HG02943 (cell line): Measurements from ENCODE around the gene PLPPR2.
"Not testable (repeated sequence)": the region's sequence is repeated elsewhere in the genome, so short reads cannot be mapped to it uniquely, and the experiment has no call there.

ENCODE experiments used
- ATAC-seq: cut with Tn5 transposase; IDR thresholded peaks from one replicate; pipeline ENCODE4 v1.9.1; 2021; ENCODE audit warnings: mild to moderate bottlenecking, low read depth, moderate library complexity; ENCODE audit not compliant: unreplicated experiment

Gene PLPPR2

DNA sequence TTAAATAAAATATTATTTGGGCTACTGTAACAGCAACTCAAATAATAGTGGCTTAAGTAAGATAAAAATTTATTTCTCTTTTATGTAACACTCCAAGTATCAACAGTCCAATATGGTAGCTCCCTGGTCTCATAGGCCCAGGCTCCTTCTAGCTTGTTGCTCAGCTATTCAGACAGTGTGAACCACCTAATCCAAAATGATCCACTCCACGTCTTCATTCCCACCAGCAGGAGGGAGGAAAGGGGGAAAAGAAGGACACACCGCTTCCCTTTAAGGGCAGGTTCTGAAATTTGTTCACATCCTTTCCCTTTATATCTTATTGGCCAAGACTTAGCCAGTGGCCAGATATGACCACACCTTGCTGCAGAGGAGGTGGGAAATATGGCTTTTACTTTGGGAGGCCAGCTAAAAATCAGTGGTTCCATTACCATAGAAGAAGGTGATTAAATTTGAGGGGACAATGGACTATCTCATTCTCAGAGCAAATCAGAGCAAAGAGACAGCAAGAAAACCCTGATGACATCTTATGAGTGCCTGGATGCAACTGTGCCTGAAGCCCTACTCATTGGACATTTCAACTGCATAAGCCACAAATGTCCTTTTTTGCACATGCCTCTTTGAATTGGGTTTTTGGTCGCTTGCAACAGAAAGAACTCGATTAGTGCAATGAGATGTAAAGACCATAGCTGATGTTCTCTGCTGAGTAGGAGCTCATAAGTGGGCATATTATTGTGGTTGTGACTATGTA, 35.9 kb downstream of the PLPPR2 start:
- no peak for ATAC-seq

DNA sequence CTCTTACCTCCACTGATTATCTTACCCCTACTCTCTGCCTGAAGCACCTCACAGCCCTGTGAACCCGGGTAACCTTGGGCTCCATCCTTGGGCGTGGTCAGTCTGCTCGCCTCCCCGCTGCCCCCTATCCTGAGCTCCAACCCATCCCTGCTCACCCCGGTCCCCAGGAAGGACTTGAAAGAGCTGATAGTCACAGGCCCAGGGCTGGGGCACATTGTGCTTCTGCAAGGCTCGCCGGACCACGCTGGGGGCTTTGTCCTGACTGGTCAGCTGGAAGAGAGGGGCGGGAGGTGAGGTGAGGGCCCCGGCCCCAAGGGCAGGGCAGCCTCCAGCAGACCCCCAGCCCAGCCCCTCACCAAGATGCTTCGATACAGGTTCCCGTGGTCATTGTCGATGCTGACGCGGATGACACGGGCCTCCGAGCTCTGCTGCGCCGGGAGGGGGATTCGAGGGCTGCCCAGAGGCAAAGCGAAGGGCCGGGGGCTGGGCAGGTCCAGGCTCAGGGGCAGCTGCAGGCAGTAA, 41.9 kb downstream of the PLPPR2 start:
- no peak for ATAC-seq

DNA sequence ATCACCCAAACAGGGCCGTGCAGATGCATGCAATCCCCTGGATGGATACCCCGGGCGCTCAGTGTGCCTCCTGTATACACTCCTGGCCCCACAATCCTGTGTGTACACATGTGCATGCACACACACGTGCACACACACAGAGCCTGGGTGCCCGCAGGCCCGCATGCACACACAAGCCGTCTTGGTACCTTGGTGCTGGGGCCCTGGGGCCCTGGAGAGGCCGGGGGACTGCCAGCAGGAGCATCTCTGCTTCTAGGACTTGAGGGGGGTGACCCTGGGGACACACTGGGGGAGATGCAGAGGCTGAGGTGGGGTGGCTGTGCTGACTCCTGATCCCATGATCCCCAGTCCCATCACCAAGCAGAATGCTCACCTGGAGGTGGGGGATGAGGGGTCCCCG, 44.4 kb downstream of the PLPPR2 start:
- ATAC-seq: no peak

DNA sequence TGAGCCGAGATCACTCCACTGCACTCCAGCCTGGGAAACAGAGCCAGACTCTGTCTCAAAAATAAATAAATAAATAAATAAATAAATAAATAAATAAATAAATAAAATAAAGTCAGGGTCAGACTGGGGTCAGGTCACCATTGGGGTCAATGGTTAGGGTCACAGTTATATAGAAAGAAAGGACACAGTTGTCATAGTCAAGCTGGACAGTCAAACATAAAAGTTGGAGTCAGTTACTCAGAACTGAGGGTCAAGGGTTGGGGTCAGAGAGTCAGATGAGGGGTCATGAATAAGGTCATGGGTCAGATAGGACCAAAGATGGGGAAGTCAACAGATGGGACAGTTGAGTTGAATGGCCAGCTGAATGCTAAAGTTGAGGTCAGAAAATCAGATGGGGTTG, 45.6 kb downstream of the PLPPR2 start:
- ATAC-seq: no peak

DNA sequence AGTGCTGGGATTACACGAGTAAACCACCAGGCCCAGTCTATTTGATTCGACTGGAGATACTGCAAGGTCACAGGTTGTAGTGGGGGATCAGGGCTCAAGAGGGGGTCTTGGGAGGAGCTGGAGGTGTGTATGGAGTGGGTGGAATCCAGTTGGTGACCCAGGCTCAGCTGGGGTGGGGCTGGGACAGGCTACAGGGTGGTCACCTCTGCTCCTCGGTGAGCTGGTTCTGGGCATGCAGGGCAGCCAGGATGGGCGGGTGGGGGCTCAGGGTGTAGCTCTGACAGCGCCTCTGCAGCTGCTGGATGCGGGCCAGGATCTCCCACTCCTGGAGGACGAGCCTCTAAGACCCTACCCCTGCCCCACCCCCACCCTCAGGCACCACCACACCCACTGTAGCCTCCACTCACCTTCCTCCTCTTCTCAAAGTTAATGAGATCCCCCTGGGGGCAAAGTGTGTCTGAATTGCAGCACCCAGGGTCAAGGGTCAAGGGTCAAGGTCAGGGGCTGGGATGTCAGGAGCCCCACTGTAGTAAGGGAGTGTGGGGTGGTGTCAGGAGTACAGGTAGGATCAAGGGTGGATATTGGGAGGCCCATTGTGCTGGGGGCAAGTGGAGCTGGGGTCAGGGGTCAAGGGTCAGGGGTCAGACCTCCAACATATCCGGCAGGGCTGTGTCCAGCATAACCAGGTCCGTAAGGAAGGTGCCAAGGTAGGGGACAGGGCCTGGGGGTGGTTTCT, 46.7 kb downstream of the PLPPR2 start:
- no peak for ATAC-seq

DNA sequence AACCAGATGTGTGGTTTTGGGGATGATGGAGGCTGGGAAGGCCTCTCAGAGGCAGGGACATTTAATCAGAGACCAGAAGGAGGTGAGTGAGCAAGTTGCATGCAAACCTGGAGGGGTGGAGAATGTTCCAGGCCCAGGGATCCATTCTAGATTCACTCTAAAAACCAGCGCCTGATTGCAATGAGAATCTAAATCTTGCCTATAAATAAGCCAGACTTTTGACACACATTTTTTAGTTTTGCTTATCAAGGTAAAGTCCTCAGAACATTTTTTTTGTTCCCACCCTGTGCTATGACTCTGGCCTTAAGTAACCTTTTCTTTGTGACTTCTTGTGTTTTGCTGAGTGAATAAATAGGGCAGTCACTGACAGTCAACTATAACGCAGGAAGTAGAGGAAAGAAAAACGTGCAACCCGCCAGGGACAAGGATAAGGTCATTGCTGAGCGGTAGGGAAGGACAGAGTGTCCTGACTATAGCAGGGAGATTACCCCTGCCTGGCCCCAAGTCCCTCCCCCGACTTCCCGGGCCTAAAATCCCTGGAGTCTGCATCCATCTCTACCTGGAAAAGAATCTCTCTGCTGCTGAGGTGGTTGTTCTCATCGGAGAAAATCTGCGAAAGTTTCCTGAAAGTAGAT, 49.5 kb downstream of the PLPPR2 start:
- ATAC-seq: no peak

DNA sequence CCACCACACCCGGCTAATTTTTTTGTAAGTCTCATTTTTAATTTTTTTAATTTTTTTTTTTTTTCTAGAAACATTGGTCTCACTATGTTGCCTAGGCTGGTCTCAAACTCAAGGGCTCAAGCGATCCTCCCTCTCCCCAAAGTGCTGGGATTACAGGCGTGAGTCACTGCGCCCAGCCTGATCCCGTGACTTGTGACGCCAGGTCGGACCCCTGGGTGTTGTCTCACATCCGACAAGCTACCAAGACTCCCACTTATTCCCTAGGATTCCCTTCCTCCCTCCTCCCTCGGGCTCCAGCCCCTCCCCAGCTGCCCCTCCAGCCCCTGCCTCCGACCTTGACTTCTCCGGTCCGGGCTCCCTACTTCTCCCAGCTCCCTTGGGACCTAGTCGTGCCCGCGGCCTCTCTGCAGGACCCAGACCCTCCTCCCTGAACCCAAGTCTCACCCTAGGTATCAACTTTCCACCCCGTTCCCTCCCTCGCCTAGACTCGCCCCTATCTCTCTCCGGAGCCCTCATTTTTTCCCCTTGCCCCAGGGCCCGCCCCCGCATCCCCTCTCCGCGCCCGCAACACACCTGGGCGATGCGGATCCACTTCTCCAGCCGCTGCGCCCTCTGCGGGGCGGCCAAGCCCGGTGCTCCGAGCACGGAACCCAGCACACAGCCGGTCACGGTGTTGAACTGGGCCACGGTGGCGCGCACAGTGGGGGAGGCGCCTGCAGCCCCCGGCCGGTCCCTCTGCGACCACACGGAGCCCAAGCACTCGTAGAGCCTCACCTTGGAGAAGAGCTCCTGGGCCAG, 50.8 kb downstream of the PLPPR2 start:
- no peak for ATAC-seq

DNA sequence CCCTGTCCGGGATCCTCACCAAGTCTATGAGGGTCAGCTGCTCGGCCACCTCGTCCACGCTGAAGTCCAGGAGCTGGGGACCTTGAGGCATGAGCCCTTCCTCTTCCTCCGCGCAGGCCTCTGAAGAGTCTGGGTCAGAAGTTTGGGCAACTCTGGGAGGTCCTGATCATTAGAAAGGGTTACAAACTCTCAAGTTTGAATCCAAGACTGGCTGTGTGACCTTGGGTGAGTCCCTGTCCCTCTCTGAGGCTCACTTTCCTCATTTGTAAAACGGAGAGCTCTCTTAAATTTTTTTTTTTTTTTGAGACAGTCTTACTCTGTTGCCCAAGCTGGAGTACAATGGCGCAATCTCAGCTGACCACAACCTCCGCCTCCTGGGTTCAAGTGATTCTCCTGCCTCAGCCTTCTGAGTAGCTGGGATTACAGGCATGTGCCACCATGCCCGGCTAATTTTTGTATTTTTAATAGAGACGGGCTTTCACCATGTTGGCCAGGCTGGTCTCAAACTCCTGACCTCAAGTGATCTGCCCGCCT, 51.5 kb downstream of the PLPPR2 start:
- not testable (repeated sequence) for ATAC-seq

DNA sequence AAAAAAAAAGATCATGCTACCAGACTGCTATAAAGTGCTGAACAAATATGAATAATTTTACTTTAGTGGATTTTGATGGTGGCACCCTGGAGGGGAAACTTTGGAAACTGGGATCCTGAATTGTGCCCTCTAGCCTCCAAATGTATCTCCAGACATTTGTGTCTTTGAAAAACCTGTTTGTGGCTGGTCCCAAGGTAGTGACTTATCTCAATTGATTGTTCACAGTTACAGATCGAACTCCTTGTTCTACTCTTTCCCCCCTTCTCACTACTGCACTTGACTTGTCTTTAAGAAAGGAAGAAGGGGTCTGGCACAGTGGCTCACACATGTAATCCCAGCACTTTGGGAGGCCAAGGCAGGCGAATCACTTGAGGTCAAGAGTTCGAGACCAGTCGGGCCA, 53.4 kb downstream of the PLPPR2 start:
- no peak for ATAC-seq

DNA sequence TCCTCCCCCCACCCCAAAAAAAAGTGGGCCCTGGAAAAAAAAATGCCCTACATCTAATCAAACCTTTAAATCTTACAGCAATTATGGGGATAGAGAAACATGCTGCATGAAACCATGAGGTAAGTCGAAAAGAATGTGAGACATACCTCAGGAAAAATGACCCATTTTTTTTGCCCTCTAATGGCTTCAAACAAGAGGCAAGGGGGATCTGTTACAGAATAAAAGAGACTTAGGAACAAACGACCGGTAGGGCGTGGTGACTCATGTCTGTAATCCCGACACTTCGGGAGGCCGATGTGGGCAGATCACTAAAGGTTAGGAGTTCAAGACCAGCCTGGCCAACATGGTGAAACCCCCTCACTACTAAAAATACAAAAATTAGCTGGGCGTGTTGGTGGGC, 55.5 kb downstream of the PLPPR2 start:
- ATAC-seq: no peak

DNA sequence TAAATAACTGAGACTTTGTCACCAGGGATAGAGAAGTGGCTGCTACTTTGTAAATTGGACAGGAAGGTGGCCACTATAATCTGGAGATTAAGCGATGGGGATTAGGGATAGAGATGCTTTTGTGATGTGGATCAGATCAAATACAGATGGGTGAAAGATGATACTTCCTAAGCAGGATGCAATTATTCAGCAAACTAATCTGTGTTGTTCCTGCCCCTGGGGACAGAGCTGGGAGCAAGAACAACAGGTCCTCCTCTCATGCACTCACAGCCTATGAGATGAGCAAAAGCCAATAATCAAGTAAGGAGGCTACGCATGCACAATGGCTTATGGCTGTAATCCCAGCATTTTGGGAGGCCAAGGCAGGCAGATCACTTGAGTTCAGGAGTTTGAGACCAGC, 59.3 kb downstream of the PLPPR2 start:
- ATAC-seq: no peak
